ENCODE measurements around the gene EFNA3. TPM values are rescaled to one million over a fixed set of nuclear protein-coding genes. Genes with fewer than 3 reads are reported as not detected.

Gene EFNA3
- total and polyA plus RNA-seq, 2 experiments from 2014 or later = 2.7 to 3.0 TPM

GRCh38 chr1:155032886-155033285 lies 45.8 kb upstream of the EFNA3 start:
- Histone ChIP-seq H3K36me3 (ENCODE audit: low read depth) (no peaks in the 10 kb centered on the region), H3K9me3 (ENCODE audit: low read depth) (no peaks in the 10 kb centered on the region), H3K4me3 (no peak overlapping the region), H4K20me1 (ENCODE audit: insufficient read depth) (no peaks in the 10 kb centered on the region), H3K9me2 (ENCODE audit: insufficient read depth) (no peaks in the 10 kb centered on the region), H3K79me2 (ENCODE audit: insufficient read depth) (no peaks in the 10 kb centered on the region), H2AFZ (no peak overlapping the region), H3K4me1 (ENCODE audit: insufficient read depth) (no peaks in the 10 kb centered on the region), H3K9ac (no peak overlapping the region), H3K4me2 (ENCODE audit: unreplicated experiment) (no peak overlapping the region), H3K27ac (no peak overlapping the region), H3F3A (ENCODE audit: insufficient read depth) (no peaks in the 10 kb centered on the region), H3K27me3 (replicated peaks; ENCODE audit: insufficient read depth) (no peaks in the 10 kb centered on the region)
- TF ChIP-seq EZH2phosphoT487 (IDR thresholded peaks at IDR 0.05; ENCODE audit: insufficient read depth, low read depth) = no peak
- no peak for TF ChIP-seq EZH2 (IDR thresholded peaks at IDR 0.05; ENCODE audit: insufficient read depth, poor library complexity, severe bottlenecking)
- in situ Hi-C loops (cut with MboI) = no loop called here
- 63 to 70% methylated on average over 11 to 12 of the region's 12 CpGs for WGBS, 2 experiments (ENCODE audit: low coverage in 1 of 2, low lambda C conversion rate in 2 of 2, missing lambda C conversion rate in 2 of 2)
- DNase-seq = no peak

- TF ChIP-seq EZH2 (IDR thresholded peaks at IDR 0.05; ENCODE audit: insufficient read depth, poor library complexity, severe bottlenecking) = no peak
- no peak for TF ChIP-seq EZH2phosphoT487 (IDR thresholded peaks at IDR 0.05; ENCODE audit: insufficient read depth, low read depth)
Observed at GRCh38 chr1:155033524-155033923, 45.1 kb upstream of the EFNA3 start, which contains the start of the genes DCST1 and DCST2. TSS of gene DCST1 (plus strand) at chr1:155033824. CDS start at chr1:155034037, 213 bp downstream. TSS of gene DCST2 (minus strand) at chr1:155033781. CDS start at chr1:155033701, 80 bp downstream.

GRCh38 chr1:155034318-155035208 lies 44.1 kb upstream of the EFNA3 start:
- H3K4me3 ChIP-seq = no peak overlapping the region
- H3K4me1 ChIP-seq (ENCODE audit: insufficient read depth) = peaks cover 8% of the 10 kb centered on the region; the same call in 1 of the 2 replicates
- H3K36me3 ChIP-seq (ENCODE audit: low read depth) = no peaks in the 10 kb centered on the region
- no peak for DNase-seq
- no peaks in the 10 kb centered on the region for H3K79me2 ChIP-seq (ENCODE audit: insufficient read depth)
- H3K27ac ChIP-seq = no peak overlapping the region
- H3K9me3 ChIP-seq (ENCODE audit: low read depth) = no peaks in the 10 kb centered on the region
- no peaks in the 10 kb centered on the region for H3F3A ChIP-seq (ENCODE audit: insufficient read depth)
- in situ Hi-C loops (cut with MboI) = no loop called here
- no peaks in the 10 kb centered on the region for H3K9me2 ChIP-seq (ENCODE audit: insufficient read depth)
- no peaks in the 10 kb centered on the region for H3K27me3 ChIP-seq (replicated peaks; ENCODE audit: insufficient read depth)
- no peaks in the 10 kb centered on the region for H4K20me1 ChIP-seq (ENCODE audit: insufficient read depth)
- WGBS, 2 experiments (ENCODE audit: low coverage in 1 of 2, low lambda C conversion rate in 2 of 2, missing lambda C conversion rate in 2 of 2) = 66 to 72% methylated on average over 20 of the region's 20 CpGs
- no peak for TF ChIP-seq EZH2phosphoT487 (IDR thresholded peaks at IDR 0.05; ENCODE audit: insufficient read depth, low read depth)
- TF ChIP-seq EZH2 (IDR thresholded peaks at IDR 0.05; ENCODE audit: insufficient read depth, poor library complexity, severe bottlenecking) = no peak
- no peak overlapping the region for H3K9ac ChIP-seq
- H2AFZ ChIP-seq = no peak overlapping the region
- H3K4me2 ChIP-seq (ENCODE audit: unreplicated experiment) = no peak overlapping the region

More at GRCh38 chr1:155033524-155033923, 45.1 kb upstream of the EFNA3 start, which contains the start of the genes DCST1 and DCST2:
- H3K4me1 ChIP-seq (ENCODE audit: insufficient read depth) = peaks cover 3% of the 10 kb centered on the region; the same call in 1 of the 2 replicates
- no peak within 1 kb of the TSS for H3K9ac ChIP-seq
- no peak within 1 kb of the TSS for H2AFZ ChIP-seq
- H3K36me3 ChIP-seq (ENCODE audit: low read depth) = no peaks in the 10 kb centered on the region
- no peaks in the 10 kb centered on the region for H3K9me3 ChIP-seq (ENCODE audit: low read depth)
- 80% methylated on average over 9 of the region's 9 CpGs for WGBS, 2 experiments (ENCODE audit: low coverage in 1 of 2, low lambda C conversion rate in 2 of 2, missing lambda C conversion rate in 2 of 2)
- in situ Hi-C loops (cut with MboI) = no loop called here
- no peaks in the 10 kb centered on the region for H3K9me2 ChIP-seq (ENCODE audit: insufficient read depth)
- no peaks in the 10 kb centered on the region for H3F3A ChIP-seq (ENCODE audit: insufficient read depth)
- H3K4me3 ChIP-seq = no peak within 1 kb of the TSS
- no peaks in the 10 kb centered on the region for H3K27me3 ChIP-seq (replicated peaks; ENCODE audit: insufficient read depth)
- no peak within 1 kb of the TSS for H3K4me2 ChIP-seq (ENCODE audit: unreplicated experiment)
- H3K79me2 ChIP-seq (ENCODE audit: insufficient read depth) = no peaks in the 10 kb centered on the region
- H3K27ac ChIP-seq = no peak within 1 kb of the TSS
- no peak for DNase-seq
- no peaks in the 10 kb centered on the region for H4K20me1 ChIP-seq (ENCODE audit: insufficient read depth)

GRCh38 chr1:155035936-155036335 lies 42.7 kb upstream of the EFNA3 start:
- WGBS, 2 experiments (ENCODE audit: low coverage in 1 of 2, low lambda C conversion rate in 2 of 2, missing lambda C conversion rate in 2 of 2) = 91 to 92% methylated on average over 2 of the region's 2 CpGs
- in situ Hi-C loops (cut with MboI) = no loop called here
- Histone ChIP-seq H3K36me3 (ENCODE audit: low read depth) (no peaks in the 10 kb centered on the region), H3F3A (ENCODE audit: insufficient read depth) (no peaks in the 10 kb centered on the region), H4K20me1 (ENCODE audit: insufficient read depth) (no peaks in the 10 kb centered on the region), H3K79me2 (ENCODE audit: insufficient read depth) (no peaks in the 10 kb centered on the region), H3K27ac (no peak overlapping the region), H3K27me3 (replicated peaks; ENCODE audit: insufficient read depth) (no peaks in the 10 kb centered on the region), H3K9me2 (ENCODE audit: insufficient read depth) (no peaks in the 10 kb centered on the region), H3K4me3 (no peak overlapping the region), H3K4me1 (ENCODE audit: insufficient read depth) (peaks cover 8% of the 10 kb centered on the region; the same call in 1 of the 2 replicates), H2AFZ (no peak overlapping the region), H3K4me2 (ENCODE audit: unreplicated experiment) (no peak overlapping the region), H3K9ac (no peak overlapping the region), H3K9me3 (ENCODE audit: low read depth) (no peaks in the 10 kb centered on the region)
- no peak for DNase-seq
- no peak for TF ChIP-seq EZH2phosphoT487 (IDR thresholded peaks at IDR 0.05; ENCODE audit: insufficient read depth, low read depth)
- TF ChIP-seq EZH2 (IDR thresholded peaks at IDR 0.05; ENCODE audit: insufficient read depth, poor library complexity, severe bottlenecking) = no peak

Measured in GM23248 (cell line).